ENCODE measurements around the gene CAPRIN1. TPM values are rescaled to one million over a fixed set of nuclear protein-coding genes. Genes with fewer than 3 reads are reported as not detected.

Gene CAPRIN1
- polyA plus RNA-seq, 2 donors: 54.0 to 58.8 TPM

DNA sequence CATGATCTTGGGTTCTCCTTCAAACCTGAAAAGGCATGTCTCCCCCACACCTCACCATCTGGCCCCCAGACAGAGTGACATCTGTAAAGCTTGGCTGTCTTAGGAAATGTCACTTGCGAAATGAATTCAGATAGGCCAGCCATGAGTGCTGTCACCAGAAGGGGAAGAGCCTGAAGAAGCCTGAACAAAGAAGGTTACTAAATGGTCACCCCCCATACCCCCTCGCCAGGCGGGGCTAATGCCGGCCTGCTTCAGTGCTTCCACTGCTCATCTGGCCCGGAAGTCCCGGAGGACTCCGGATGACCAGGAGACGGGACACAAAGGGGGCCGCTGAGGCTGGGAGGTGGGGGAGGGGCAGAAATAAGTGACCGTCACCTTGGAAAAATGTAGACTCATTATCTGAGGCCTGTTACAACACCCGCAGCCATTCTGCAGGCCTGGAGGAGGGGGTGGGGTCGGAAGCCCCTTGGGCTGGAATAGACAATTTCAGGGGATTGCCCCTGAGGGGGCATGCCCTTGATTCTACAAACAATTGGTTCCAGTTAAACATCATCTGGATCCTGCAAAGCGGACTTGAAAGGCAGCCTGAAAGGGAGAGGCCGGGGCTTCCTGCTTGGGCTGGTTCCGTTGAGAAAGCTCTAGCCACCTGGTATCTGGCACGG is 97.1 kb downstream of the CAPRIN1 start:
- Histone ChIP-seq H3K27me3 (ENCODE audit: control insufficient read depth in 1 of 2, insufficient read depth in 2 of 2, low read length in 2 of 2) (no peaks in the 10 kb centered on the region), H3K27ac (ENCODE audit: low read depth in 2 of 2, low read length in 1 of 2) (no peak overlapping the region), H3K4me1 (ENCODE audit: control insufficient read depth in 2 of 2, insufficient read depth in 2 of 2, low read length in 1 of 2) (peaks cover 0 to 2% of the 10 kb centered on the region in 2 donors), H3K4me3 (ENCODE audit: low read depth in 1 of 2, low read length in 2 of 2) (no peak overlapping the region), H3K9me3 (ENCODE audit: control insufficient read depth in 2 of 2, insufficient read depth in 1 of 2, low read depth in 1 of 2, low read length in 1 of 2) (no peaks in the 10 kb centered on the region), H3K36me3 (ENCODE audit: control insufficient read depth in 2 of 2, insufficient read depth in 2 of 2, low read length in 1 of 2) (peaks cover 30 to 50% of the 10 kb centered on the region in 2 donors)
- 86 to 89% methylated on average over 16 of the region's 16 CpGs for WGBS, 2 donors

GRCh38 chr11:34149274-34149673 is 97.7 kb downstream of the CAPRIN1 start:
- WGBS, 2 donors: 94 to 96% methylated on average over 7 of the region's 7 CpGs
- Histone ChIP-seq H3K36me3 (ENCODE audit: control insufficient read depth in 2 of 2, insufficient read depth in 2 of 2, low read length in 1 of 2) (peaks cover 25 to 53% of the 10 kb centered on the region in 2 donors), H3K27me3 (ENCODE audit: control insufficient read depth in 1 of 2, insufficient read depth in 2 of 2, low read length in 2 of 2) (no peaks in the 10 kb centered on the region), H3K27ac (ENCODE audit: low read depth in 2 of 2, low read length in 1 of 2) (no peak overlapping the region), H3K4me3 (ENCODE audit: low read depth in 1 of 2, low read length in 2 of 2) (no peak overlapping the region), H3K9me3 (ENCODE audit: control insufficient read depth in 2 of 2, insufficient read depth in 1 of 2, low read depth in 1 of 2, low read length in 1 of 2) (no peaks in the 10 kb centered on the region), H3K4me1 (ENCODE audit: control insufficient read depth in 2 of 2, insufficient read depth in 2 of 2, low read length in 1 of 2) (peaks cover 0 to 2% of the 10 kb centered on the region in 2 donors)

GRCh38 chr11:34149786-34150185 is 98.3 kb downstream of the CAPRIN1 start:
- 82 to 85% methylated on average over 13 of the region's 13 CpGs for WGBS, 2 donors
- Histone ChIP-seq H3K27ac (ENCODE audit: low read depth in 2 of 2, low read length in 1 of 2) (no peak overlapping the region), H3K9me3 (ENCODE audit: control insufficient read depth in 2 of 2, insufficient read depth in 1 of 2, low read depth in 1 of 2, low read length in 1 of 2) (no peaks in the 10 kb centered on the region), H3K27me3 (ENCODE audit: control insufficient read depth in 1 of 2, insufficient read depth in 2 of 2, low read length in 2 of 2) (no peaks in the 10 kb centered on the region), H3K4me1 (ENCODE audit: control insufficient read depth in 2 of 2, insufficient read depth in 2 of 2, low read length in 1 of 2) (peaks cover 0 to 2% of the 10 kb centered on the region in 2 donors), H3K36me3 (ENCODE audit: control insufficient read depth in 2 of 2, insufficient read depth in 2 of 2, low read length in 1 of 2) (peaks cover 25 to 51% of the 10 kb centered on the region in 2 donors), H3K4me3 (ENCODE audit: low read depth in 1 of 2, low read length in 2 of 2) (no peak overlapping the region)

GRCh38 chr11:34150494-34151151 is 99.1 kb downstream of the CAPRIN1 start:
- H3K4me3 ChIP-seq (ENCODE audit: low read depth in 1 of 2, low read length in 2 of 2): no peak overlapping the region
- H3K36me3 ChIP-seq (ENCODE audit: control insufficient read depth in 2 of 2, insufficient read depth in 2 of 2, low read length in 1 of 2): peaks cover 25 to 48% of the 10 kb centered on the region in 2 donors
- no peak overlapping the region for H3K27ac ChIP-seq (ENCODE audit: low read depth in 2 of 2, low read length in 1 of 2)
- H3K27me3 ChIP-seq (ENCODE audit: control insufficient read depth in 1 of 2, insufficient read depth in 2 of 2, low read length in 2 of 2): no peaks in the 10 kb centered on the region
- H3K4me1 ChIP-seq (ENCODE audit: control insufficient read depth in 2 of 2, insufficient read depth in 2 of 2, low read length in 1 of 2): peaks cover 2% of the 10 kb centered on the region in 2 donors
- H3K9me3 ChIP-seq (ENCODE audit: control insufficient read depth in 2 of 2, insufficient read depth in 1 of 2, low read depth in 1 of 2, low read length in 1 of 2): no peaks in the 10 kb centered on the region
- 65 to 67% methylated on average over 6 of the region's 6 CpGs for WGBS, 2 donors

Other genes starting within 250 kb of the CAPRIN1 start
- 10 to 100 TPM; 12.3 to 20.7 TPM for gene LMO2, start 159.7 kb upstream of the CAPRIN1 start, polyA plus RNA-seq
- 10 to 100 TPM; 21.9 to 24.0 TPM for gene NAT10, start 53.9 kb downstream of the CAPRIN1 start, polyA plus RNA-seq